ENCODE data around the gene RHOXF1.
"Not testable (repeated sequence)": the region's sequence is repeated elsewhere in the genome, so short reads cannot be mapped to it uniquely, and the experiment has no call there.

Gene RHOXF1

DNA sequence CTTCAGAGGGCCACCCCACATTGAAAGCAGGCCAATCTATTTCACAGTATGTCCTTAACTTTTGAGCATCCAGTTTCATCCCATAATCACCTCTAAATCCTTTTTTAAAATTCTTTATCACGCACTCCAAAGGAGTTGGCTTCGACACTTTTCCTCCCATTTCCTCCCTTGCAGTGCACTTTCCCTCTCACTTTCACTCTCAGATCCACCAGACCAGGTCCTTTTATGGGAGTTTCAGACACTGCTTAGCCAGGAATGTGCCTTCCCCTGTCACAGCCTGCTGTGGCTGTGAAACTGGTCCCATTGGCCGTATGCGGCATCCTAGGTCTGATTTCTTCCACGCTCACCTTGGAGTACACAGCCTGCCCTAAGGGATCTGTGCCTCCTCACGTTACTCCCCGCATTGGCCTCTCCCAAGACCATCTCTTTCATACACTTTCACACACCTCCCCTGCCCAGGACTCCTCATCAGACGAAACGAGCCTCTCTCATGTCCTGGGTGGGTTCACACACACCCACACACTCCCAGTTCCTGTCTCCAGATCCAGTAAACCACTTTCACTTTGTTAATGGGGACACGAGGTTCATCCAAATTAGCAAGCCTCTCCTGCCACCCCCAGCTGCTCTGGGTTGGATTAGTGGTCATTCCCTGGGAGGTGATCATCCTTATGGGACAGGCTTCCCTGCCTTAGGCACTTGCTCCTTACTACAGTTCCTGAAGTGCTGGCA is 28.3 kb downstream of the RHOXF1 start:
- DNase-seq (ENCODE audit: insufficient read length, low spot score) (no peak), FAIRE-seq (no peak)

DNA sequence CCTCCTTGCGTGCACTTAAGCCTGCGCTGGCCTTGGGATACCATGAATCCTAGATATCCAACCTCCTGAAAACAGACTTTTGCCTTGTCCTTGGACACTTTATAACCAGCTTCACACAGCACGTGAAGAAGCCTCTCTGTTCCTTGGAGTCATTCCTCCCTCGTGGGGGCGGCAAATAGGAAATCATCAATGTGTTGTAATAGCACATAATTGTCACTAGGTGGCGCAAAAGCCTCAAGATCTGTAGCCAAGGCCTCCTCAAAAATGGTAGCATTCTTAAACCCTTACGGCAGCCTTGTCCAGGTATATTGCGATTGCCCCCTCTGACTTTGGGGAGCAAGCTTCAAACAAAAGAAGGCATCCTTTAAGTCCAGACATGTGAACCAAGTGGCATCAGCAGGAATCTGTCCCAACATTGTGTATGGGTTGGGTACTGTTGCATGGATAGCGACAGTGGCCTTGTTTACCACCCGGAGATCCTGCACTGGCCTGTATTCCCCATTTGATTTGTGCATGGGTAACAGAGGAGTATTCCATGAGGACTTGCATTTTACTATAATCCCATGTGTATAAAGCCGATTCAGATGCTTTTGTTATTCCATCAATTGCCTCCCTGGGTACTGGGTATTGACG is 30.0 kb downstream of the RHOXF1 start:
- DNase-seq (ENCODE audit: insufficient read length, low spot score); FAIRE-seq: not testable (repeated sequence)

DNA sequence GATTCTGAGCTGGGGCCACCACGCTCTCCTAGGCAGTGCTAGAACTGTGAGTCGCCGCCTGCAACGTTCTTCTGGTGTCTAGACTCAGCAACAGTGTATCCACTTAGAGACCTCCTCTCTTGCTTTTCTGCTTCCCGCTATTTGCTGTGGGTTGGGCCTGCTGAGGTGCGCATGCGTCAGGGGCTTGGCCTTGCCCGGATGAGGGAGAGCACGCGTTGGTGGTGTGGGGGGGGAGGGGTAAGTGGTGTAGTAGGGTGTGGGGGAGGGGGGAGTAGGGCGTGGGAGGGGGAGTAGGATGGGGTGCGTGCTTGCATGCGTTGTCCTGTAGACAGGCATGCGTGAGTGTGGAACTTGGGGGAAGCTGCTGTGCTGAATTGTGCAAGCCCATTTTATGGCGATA is 38.1 kb downstream of the RHOXF1 start, which contains the start of gene RHOXF2B:
Gene RHOXF2B (minus strand): TSS at position 101 of the 400 bp plus-strand sequence. CDS start 138 bp downstream, outside the sequence.
- DNase-seq (ENCODE audit: insufficient read length, low spot score); FAIRE-seq: not testable (repeated sequence)

DNA sequence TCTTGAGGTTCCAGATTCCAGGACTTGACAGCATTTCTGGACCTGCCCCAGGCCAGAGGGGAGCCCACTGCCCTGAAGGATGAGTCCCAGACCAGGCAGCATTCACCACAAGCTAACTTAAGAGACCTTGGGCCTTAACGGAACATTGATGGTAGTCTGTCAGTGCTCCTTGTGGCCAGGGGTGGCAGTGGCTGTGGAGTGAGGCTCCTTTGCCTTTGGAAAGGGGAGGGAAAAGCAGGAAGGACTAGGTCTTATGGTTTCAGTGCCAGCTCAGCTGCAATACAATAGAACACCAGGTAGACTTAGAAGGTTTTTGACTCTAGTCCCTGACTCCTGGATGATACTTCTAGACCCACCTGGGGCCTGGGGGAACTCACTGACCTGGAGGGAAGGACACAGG is 49.5 kb downstream of the RHOXF1 start:
- not testable (repeated sequence) for DNase-seq (ENCODE audit: insufficient read length, low spot score); FAIRE-seq

All from HTR-8/SVneo (cell line).